Lower lobe of right lung (tissue), 2 donors: ENCODE results near the gene HPCAL4. TPM values are rescaled to one million over a fixed set of nuclear protein-coding genes. Genes with fewer than 3 reads are reported as not detected.

Experiments used
- ATAC-seq, 2 donors: fragments of 200-7000 bp; cut with Tn5 transposase; one replicate each; pipeline ENCODE4 v1.9.1; 2020 to 2022; ENCODE audit warnings: mild to moderate bottlenecking in 2 of 2, moderate library complexity in 2 of 2
- DNase-seq: peaks from one replicate; pipeline ENCODE4 v3.0.0-alpha.2; 2020
- H3K27ac ChIP-seq: fragments of 200-600 bp; one replicate; pipeline ENCODE4 v1.8.0; 2022
- H3K27me3 ChIP-seq: fragments of 200-600 bp; one replicate; pipeline ENCODE4 v1.8.0; 2022; ENCODE audit warnings: low read depth
- H3K36me3 ChIP-seq: fragments of 200-600 bp; one replicate; pipeline ENCODE4 v1.8.0; 2022; ENCODE audit warnings: mild to moderate bottlenecking
- H3K4me1 ChIP-seq: fragments of 200-600 bp; one replicate; pipeline ENCODE4 v1.8.0; 2022
- H3K4me3 ChIP-seq: fragments of 200-600 bp; one replicate; pipeline ENCODE4 v1.8.0; 2022; ENCODE audit warnings: mild to moderate bottlenecking
- H3K9me3 ChIP-seq: fragments of 200-600 bp; one replicate; pipeline ENCODE4 v1.8.0; 2022
- CTCF ChIP-seq: fragments of 200-600 bp; IDR thresholded peaks from one replicate; pipeline ENCODE4 v1.8.0; 2022; ENCODE audit warnings: antibody characterized with exemption, mild to moderate bottlenecking
- intact Hi-C: fragments of 100-400 bp; cut with DNase I; formaldehyde crosslinking; loops from one replicate; pipeline ENCODE4 v1.11.0; 2022
- total RNA-seq: library from RNA; stranded (reverse); fragmentation: NEBNext Ultra II Directional; extraction: Animal tissue kit (Norgen Biotek cat#: 25700); gene quantifications from one replicate; pipeline ENCODE4 v1.2.1, GENCODE V29; 2021
- donor health status: DM: no; HTN: yes; CAD: no; lungs with severe emphysema.

HPCAL4 gene
- total RNA-seq, 1 donor from 2014 or later: 0.41 TPM

- Histone ChIP-seq H3K9me3 (no peaks in the 10 kb centered on the region), H3K4me3 (no peak overlapping the region), H3K27me3 (peaks cover 34% of the 10 kb centered on the region), H3K27ac (no peak overlapping the region), H3K36me3 (no peaks in the 10 kb centered on the region), H3K4me1 (peaks cover 22% of the 10 kb centered on the region)
- ATAC-seq (no peak), DNase-seq (no peak)
- TF ChIP-seq CTCF: no peak
- intact Hi-C loops: no loop called here
Observed at GRCh38 chr1:39694026-39694425, 2.8 kb upstream of the HPCAL4 start.

GRCh38 chr1:39692152-39693074 is 1.2 kb upstream of the HPCAL4 start:
- TF ChIP-seq CTCF: no peak
- Histone ChIP-seq H3K9me3 (no peaks in the 10 kb centered on the region), H3K27me3 (peaks cover 35% of the 10 kb centered on the region), H3K4me1 (peaks cover 22% of the 10 kb centered on the region), H3K36me3 (no peaks in the 10 kb centered on the region), H3K27ac (no peak overlapping the region), H3K4me3 (peak overlapping the region; percentile 54)
- intact Hi-C loops: no loop called here
- ATAC-seq (peak; percentile 68 to 71), DNase-seq (peak; percentile 73)

- no peak for DNase-seq
- Histone ChIP-seq H3K4me1 (peaks cover 22% of the 10 kb centered on the region), H3K4me3 (peak overlapping the region; percentile 54), H3K27ac (no peak overlapping the region), H3K36me3 (no peaks in the 10 kb centered on the region), H3K27me3 (peaks cover 35% of the 10 kb centered on the region), H3K9me3 (no peaks in the 10 kb centered on the region)
- peak in 1 of 2 donors; percentile 23 for ATAC-seq
- intact Hi-C loops: no loop called here
- TF ChIP-seq CTCF: no peak
Observed at GRCh38 chr1:39690794-39691382, 345 bp downstream of the HPCAL4 start.

- intact Hi-C loops: no loop called here
- Histone ChIP-seq H3K27me3 (peaks cover 36% of the 10 kb centered on the region), H3K9me3 (no peaks in the 10 kb centered on the region), H3K27ac (no peak overlapping the region), H3K36me3 (no peaks in the 10 kb centered on the region), H3K4me3 (no peak overlapping the region), H3K4me1 (peaks cover 22% of the 10 kb centered on the region)
- ATAC-seq (no peak), DNase-seq (no peak)
- TF ChIP-seq CTCF: no peak
Observed at GRCh38 chr1:39690225-39690624, 1.0 kb downstream of the HPCAL4 start.

GRCh38 chr1:39689635-39690034 is 1.6 kb downstream of the HPCAL4 start:
- H3K4me3 ChIP-seq: no peak overlapping the region
- no peak for TF ChIP-seq CTCF
- H3K27me3 ChIP-seq: peaks cover 42% of the 10 kb centered on the region
- H3K9me3 ChIP-seq: no peaks in the 10 kb centered on the region
- ATAC-seq: no peak
- H3K4me1 ChIP-seq: peaks cover 22% of the 10 kb centered on the region
- H3K36me3 ChIP-seq: no peaks in the 10 kb centered on the region
- no peak for DNase-seq
- H3K27ac ChIP-seq: no peak overlapping the region
- intact Hi-C loops: no loop called here
